K562 (cell line): ENCODE results near the gene SLC29A3. TPM values are rescaled to one million over a fixed set of nuclear protein-coding genes. Genes with fewer than 3 reads are reported as not detected.

Source experiments
- ATAC-seq: fragments of 200-7000 bp; cut with Tn5 transposase; 3 replicates; pipeline ENCODE4 v1.9.1; 2020; ENCODE audit warnings: moderate library complexity
- Bru-seq: library from RNA; stranded (reverse); fragments of 400-500 nt; gene quantifications from one replicate; lab custom pipeline; 2021; lab: Mats Ljungman, UMichigan
- BruChase-seq, 2 experiments: library from RNA; stranded (reverse); fragments of 400-500 nt; gene quantifications; one replicate each; lab custom pipeline; 2021; lab: Mats Ljungman, UMichigan
- BruUV-seq: library from RNA; stranded (reverse); fragments of 400-500 nt; replicated peaks from 2 replicates; lab custom pipeline; 2021; lab: Mats Ljungman, UMichigan
- CTCF ChIA-PET: fragments of 300-600 bp; formaldehyde crosslinking; extraction: SDS; loops from one replicate; lab custom pipeline; 2021; ENCODE audit warnings: low intra/inter-chr PET ratio; lab: Yijun Ruan, JAX
- POLR2A ChIA-PET: fragments of 300-600, 350-650 bp; sonication (Branson Sonifier 250); formaldehyde crosslinking; extraction: SDS; loops from one replicate; lab custom pipeline; 2021; ENCODE audit warnings: antibody characterized with exemption, inconsistent platforms; lab: Yijun Ruan, JAX
- DNase-seq, 4 experiments: peaks; one replicate each; pipeline versions ENCODE4 v3.0.0 to v3.0.0-alpha.2; 2011 to 2018; ENCODE audit warnings: low spot score in 3 of 4, mixed read lengths in 3 of 4; ENCODE audit errors: extremely low read depth in 1 of 4
- FAIRE-seq: peaks from 2 replicates; lab custom pipeline; 2011; peaks lifted over from hg19 to GRCh38; lab: Jason Lieb, UNC
- H2AFZ ChIP-seq: 2 replicates; pipeline ENCODE4 v1.6.0; 2011; ENCODE audit warnings: low read depth, low read length, control low read depth, inconsistent platforms
- H3K27ac ChIP-seq: fragments of 200-600 bp; 3 replicates; pipeline ENCODE4 v1.8.0; 2011; ENCODE audit warnings: low read depth, mild to moderate bottlenecking, control low read depth, inconsistent platforms, low read length, moderate library complexity, mixed read lengths; ENCODE audit errors: extremely low read depth
- H3K27me3 ChIP-seq, 2 experiments: fragments of 300-600 bp in 1 of 2; 2 replicates in 1 of 2; 3 replicates in 1 of 2; pipeline versions ENCODE4 v1.6.0 to v1.8.0; 2011; ENCODE audit warnings: inconsistent platforms in 2 of 2, low read length in 2 of 2, mild to moderate bottlenecking in 1 of 2, mixed read lengths in 1 of 2, moderate library complexity in 1 of 2; ENCODE audit not compliant: control insufficient read depth in 2 of 2, insufficient read depth in 2 of 2
- H3K36me3 ChIP-seq: fragments of 300-600 bp; 3 replicates; pipeline ENCODE4 v1.8.0; 2011; ENCODE audit warnings: mild to moderate bottlenecking, low read length, inconsistent platforms; ENCODE audit not compliant: control insufficient read depth, insufficient read depth
- H3K4me1 ChIP-seq, 2 experiments: fragments of 200-600 bp in 1 of 2; replicated peaks in 1 of 2; 2 replicates in 1 of 2; 3 replicates in 1 of 2; pipeline versions ENCODE4 v1.5.1 to v1.8.0; 2011; ENCODE audit warnings: inconsistent platforms in 2 of 2, low read length in 2 of 2, mild to moderate bottlenecking in 1 of 2, mixed read lengths in 1 of 2, moderate library complexity in 1 of 2; ENCODE audit not compliant: control insufficient read depth in 2 of 2, insufficient read depth in 2 of 2
- H3K4me2 ChIP-seq: 2 replicates; pipeline ENCODE4 v1.6.1; 2011; ENCODE audit warnings: low read length, control low read depth, inconsistent platforms, mixed read lengths; ENCODE audit not compliant: insufficient read depth
- H3K4me3 ChIP-seq: fragments of 200-600 bp; sonication (generic), shearing (Covaris generic); 2 replicates; pipeline ENCODE4 v1.5.1; 2016; ENCODE audit warnings: control low read depth, inconsistent platforms
- H3K79me2 ChIP-seq: fragments of 200-600 bp; 3 replicates; pipeline ENCODE4 v1.8.0; 2011; ENCODE audit warnings: low read length, inconsistent platforms; ENCODE audit not compliant: control insufficient read depth, insufficient read depth
- H3K9ac ChIP-seq, 2 experiments: 2 replicates each; pipeline versions ENCODE4 v1.6.0 to v1.6.1; 2011; ENCODE audit warnings: low read depth in 2 of 2, low read length in 2 of 2, control low read depth in 1 of 2, inconsistent platforms in 1 of 2, mild to moderate bottlenecking in 1 of 2, mixed read lengths in 1 of 2; ENCODE audit not compliant: insufficient read depth in 1 of 2
- H3K9me1 ChIP-seq: one replicate; pipeline ENCODE4 v1.6.0; 2011; ENCODE audit warnings: inconsistent platforms, mild to moderate bottlenecking, low read length, moderate library complexity; ENCODE audit not compliant: control insufficient read depth, insufficient read depth
- H3K9me3 ChIP-seq: replicated peaks from 2 replicates; pipeline ENCODE4 v1.5.1; 2011; ENCODE audit warnings: low read depth, low read length, inconsistent platforms; ENCODE audit not compliant: control insufficient read depth, insufficient read depth
- H4K20me1 ChIP-seq: replicated peaks from 2 replicates; pipeline ENCODE4 v1.6.1; 2011; ENCODE audit warnings: low read length, inconsistent platforms, mixed read lengths; ENCODE audit not compliant: control insufficient read depth, insufficient read depth
- GTF2E2 ChIP-seq: fragments of 200-800 bp; sonication (Bioruptor generic); IDR thresholded peaks from 2 replicates; pipeline ENCODE4 v1.6.1; 2016; ENCODE audit warnings: missing genetic modification characterization, missing compliant biosample characterization
- NCOA1 ChIP-seq: fragments of 450-650 bp; IDR thresholded peaks from 2 replicates; pipeline ENCODE4 v1.6.1; 2016; ENCODE audit warnings: low read depth
- SMAD4 ChIP-seq: fragments of 250-450 bp; sonication (Bioruptor Pico); conservative IDR thresholded peaks from 2 replicates; pipeline ENCODE4 v1.8.0; 2021; ENCODE audit warnings: inconsistent platforms, mild to moderate bottlenecking, moderate library complexity
- TAF1 ChIP-seq: IDR thresholded peaks from 2 replicates; pipeline ENCODE4 v1.6.1; 2011; ENCODE audit warnings: mild to moderate bottlenecking, low read length, moderate library complexity; ENCODE audit not compliant: insufficient read depth, control insufficient read depth, severe bottlenecking; ENCODE audit errors: extremely low read depth
- TAF9B ChIP-seq: fragments of 450-650 bp; IDR thresholded peaks from 2 replicates; pipeline ENCODE4 v1.6.1; 2018; ENCODE audit warnings: mild to moderate bottlenecking; ENCODE audit not compliant: partially characterized antibody
- USF1 ChIP-seq: sonication (generic); formaldehyde crosslinking; IDR thresholded peaks from 2 replicates; pipeline ENCODE4 v1.9.0; 2022; ENCODE audit warnings: mild to moderate bottlenecking, missing genetic modification reagents
- ZNF584 ChIP-seq: fragments of 200-800 bp; sonication (Bioruptor generic); IDR thresholded peaks from 2 replicates; pipeline ENCODE4 v1.6.1; 2016; ENCODE audit warnings: low read depth, mild to moderate bottlenecking, missing genetic modification characterization, missing compliant biosample characterization
- WGBS: fragments of 100-300 bp; shearing (Covaris generic); methylation state at CpG from one replicate; pipeline ENCODE4 v1.1.6; 2016; ENCODE audit warnings: low coverage, mixed read lengths; ENCODE audit not compliant: insufficient coverage; ENCODE audit errors: missing lambda C conversion rate; 5-methylcytosine and 5-hydroxymethylcytosine counted together
- in situ Hi-C: fragments of 300-500 bp; cut with MboI; formaldehyde crosslinking; loops from 4 replicates; pipeline ENCODE4 v1.15.0; 2018; ENCODE audit warnings: inconsistent platforms, mixed read lengths
- intact Hi-C: fragments of 100-400 bp; cut with micrococcal nuclease; formaldehyde crosslinking; loops from 2 replicates; pipeline ENCODE4 v1.14.2; 2022
- long read RNA-seq, 3 experiments: library from polyadenylated mRNA in 2 of 3; library from RNA in 1 of 3; unstranded in 2 of 3; stranded (forward) in 1 of 3; transcript quantifications; one replicate each; pipeline ENCODE4 v2.0.0, GENCODE V29; 2019 to 2022
- polyA minus RNA-seq, 3 experiments: library from RNA; depleted of rRNA, polyadenylated mRNA; stranded (reverse); fragments of >200 nt; gene quantifications; 2 replicates each; pipeline ENCODE4 v1.2.3, GENCODE V29; 2011
- polyA plus RNA-seq, 8 experiments: library from polyadenylated mRNA; depleted of rRNA in 4 of 8; stranded (reverse) in 5 of 8; unstranded in 3 of 8; fragments of >200 nt; fragmentation: Nextera tagmentation in 2 of 8; fragmentation: Illumina TruSeq in 1 of 8; extraction: Ambion mirVana in 2 of 8; extraction: Trizol in 1 of 8; gene quantifications; 2 replicates each; pipeline versions ENCODE4 v1.2.1 to v1.2.3, GENCODE V29; 2011 to 2014; ENCODE audit warnings: inconsistent platforms in 1 of 8, missing spikeins in 1 of 8
- total RNA-seq, 7 experiments: library from RNA; depleted of rRNA in 6 of 7; stranded (reverse); fragments of >200 nt in 6 of 7; fragmentation: Illumina TruSeq in 2 of 7; extraction: Trizol in 2 of 7; gene quantifications; 2 replicates each; pipeline versions ENCODE4 v1.2.1 to v1.2.3, GENCODE V29; 2011 to 2021; ENCODE audit warnings: low replicate concordance in 1 of 7
- TF ChIP-seq, protein P1 (sequence below): fragments of 250-450 bp; sonication (Bioruptor Pico); IDR thresholded peaks from 2 replicates; pipeline ENCODE4 v1.4.0; 2020; ENCODE audit warnings: borderline replicate concordance

The SLC29A3 gene
- total RNA-seq (2011; cell fraction: chromatin; rRNA removed; ENCODE audit: low replicate concordance) = 5.7 and 14.0 TPM in 2 replicates
- 13.4 and 15.0 TPM in 2 replicates for total RNA-seq (2011; cell fraction: nucleolus; rRNA removed)
- total RNA-seq (2011; cell fraction: nucleoplasm; rRNA removed) = 11.0 and 15.7 TPM in 2 replicates
- total RNA-seq (2014; rRNA removed) (2.1 and 4.5 TPM in 2 replicates), total RNA-seq (2014; rRNA removed; fragmentation: Illumina TruSeq; extraction: Trizol) (2.8 TPM in 2 replicates), total RNA-seq (2015; rRNA removed; fragmentation: Illumina TruSeq; extraction: Trizol) (3.2 and 3.6 TPM in 2 replicates), total RNA-seq (2021) (8.2 and 8.5 TPM in 2 replicates), polyA plus RNA-seq (2011; rRNA removed) (4.1 and 7.1 TPM in 2 replicates), polyA plus RNA-seq (2014; fragmentation: Illumina TruSeq; extraction: Trizol) (10.5 and 10.7 TPM in 2 replicates), polyA plus RNA-seq (2014; fragmentation: Nextera tagmentation; extraction: Ambion mirVana) (10 to 100 TPM in 1 of 2 experiments, 1 to 10 TPM in 1; 6.3 to 10.3 TPM), polyA plus RNA-seq (2014; rRNA removed) (4.5 and 4.6 TPM in 2 replicates), polyA minus RNA-seq (2011; rRNA and poly(A)+ RNA removed) (5.9 and 6.1 TPM in 2 replicates), Bru-seq, nascent RNA (percentile 63 among the genes with signal in this experiment), BruChase-seq, experiment 1, labeled RNA remaining after a 2-hour chase (percentile 53 among the genes with signal in this experiment), BruChase-seq, experiment 2, labeled RNA remaining after a 6-hour chase (percentile 51 among the genes with signal in this experiment)
- polyA plus RNA-seq (2011; cell fraction: cytosol; rRNA removed) = 7.9 and 15.0 TPM in 2 replicates
- polyA plus RNA-seq (2011; cell fraction: nucleus; rRNA removed) = 5.0 and 7.3 TPM in 2 replicates
- 8.2 and 10.4 TPM in 2 replicates for polyA plus RNA-seq (2012)
- polyA minus RNA-seq (2011; cell fraction: cytosol; rRNA and poly(A)+ RNA removed) = 6.7 and 9.5 TPM in 2 replicates
- polyA minus RNA-seq (2011; cell fraction: nucleus; rRNA and poly(A)+ RNA removed) = 5.0 and 5.7 TPM in 2 replicates
- long read RNA-seq, experiment 1, partial matches to known transcripts = 3 of 18 reads
- long read RNA-seq, experiment 1, other reads (novel, unspliced or antisense) = 12 of 18 reads
- long read RNA-seq, experiment 2, partial matches to known transcripts = 1 of 12 reads
- long read RNA-seq, experiment 2, other reads (novel, unspliced or antisense) = 5 of 12 reads
- long read RNA-seq, experiment 3, transcript SLC29A3-205 (6 exons, 2,262 nt) = major isoform, 5 of 8 reads
- long read RNA-seq, experiment 3, partial matches to known transcripts = 3 of 8 reads
- long read RNA-seq, experiment 3, other reads (novel, unspliced or antisense) = 0 of 8 reads

GRCh38 chr10:71319042-71319799 lies at the start of gene SLC29A3:
Gene SLC29A3 (plus strand): TSS chr10:71319259. CDS start chr10:71319310, 51 bp downstream.
- Histone ChIP-seq H3K4me2 (peak within 1 kb of the TSS; percentile 91), H3K9me1 (no peaks in the 10 kb centered on the region), H3K79me2 (0 out of 3 replicates have a peak, but pooled peaks cover 2% of the 10 kb centered on the region), H3K27ac (peak within 1 kb of the TSS; percentile 62), H3K4me1 (peaks cover 10 to 23% of the 10 kb centered on the region in 2 experiments; a peak in 4 of 5 replicates), H3K9ac (peak within 1 kb of the TSS; percentile 68 to 90), H3K27me3 (no peaks in the 10 kb centered on the region), H3K9me3 (no peaks in the 10 kb centered on the region), H4K20me1 (no peaks in the 10 kb centered on the region), H2AFZ (peak within 1 kb of the TSS; percentile 91), H3K4me3 (peak within 1 kb of the TSS; percentile 75), H3K36me3 (peaks cover 12% of the 10 kb centered on the region; the same call in 2 of the 3 replicates)
- BruUV-seq = no TSS peak
- ATAC-seq (peak; percentile 96), FAIRE-seq (peak; percentile 48), DNase-seq (peak; percentile 92 to 96 (median 94))
- ChIA-PET POLR2A (interaction anchor here (0.6 to 2.1 kb wide), 16 partner anchors 10 to 813 kb away, joined by 3 to 9 read pairs (median 4); no protein-coding TSS in a partner anchor), CTCF (interaction anchor here (0.6 to 2.8 kb wide), 10 partner anchors 15 to 577 kb away, joined by 3 to 13 read pairs (median 4); no protein-coding TSS in a partner anchor)
- WGBS = under 1% methylated on average over 42 of the region's 62 CpGs
- intact Hi-C loops = loop anchor here (1.0 to 10.0 kb wide), 4 partner anchors 59 to 726 kb away; no protein-coding TSS in a partner anchor
- in situ Hi-C loops = loop anchor here (5.0 to 25.0 kb wide), 3 partner anchors 248 to 1018 kb away; no protein-coding TSS in a partner anchor
- TF ChIP-seq SMAD4 (CRISPR knock-in tag) = peak; percentile 75
- no peak for TF ChIP-seq NCOA1
- peak; percentile 47 for TF ChIP-seq TAF1
- TF ChIP-seq USF1 = no peak
- no peak for TF ChIP-seq TAF9B
- TF ChIP-seq, protein P1, sequence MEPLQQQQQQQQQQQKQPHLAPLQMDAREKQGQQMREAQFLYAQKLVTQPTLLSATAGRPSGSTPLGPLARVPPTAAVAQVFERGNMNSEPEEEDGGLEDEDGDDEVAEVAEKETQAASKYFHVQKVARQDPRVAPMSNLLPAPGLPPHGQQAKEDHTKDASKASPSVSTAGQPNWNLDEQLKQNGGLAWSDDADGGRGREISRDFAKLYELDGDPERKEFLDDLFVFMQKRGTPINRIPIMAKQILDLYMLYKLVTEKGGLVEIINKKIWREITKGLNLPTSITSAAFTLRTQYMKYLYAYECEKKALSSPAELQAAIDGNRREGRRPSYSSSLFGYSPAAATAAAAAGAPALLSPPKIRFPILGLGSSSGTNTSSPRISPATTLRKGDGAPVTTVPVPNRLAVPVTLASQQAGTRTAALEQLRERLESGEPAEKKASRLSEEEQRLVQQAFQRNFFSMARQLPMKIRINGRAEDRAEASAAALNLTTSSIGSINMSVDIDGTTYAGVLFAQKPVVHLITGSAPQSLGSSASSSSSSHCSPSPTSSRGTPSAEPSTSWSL (CRISPR knock-in tag) = no peak
- peak; percentile 18; the same call in 1 of the 2 replicates for TF ChIP-seq GTF2E2 (tag)
- no peak for TF ChIP-seq ZNF584 (CRISPR knock-in tag)
